Breast epithelium (tissue), 4 donors: ENCODE measurements around the gene PEX10. TPM values are rescaled to one million over a fixed set of nuclear protein-coding genes. Genes with fewer than 3 reads are reported as not detected.

ENCODE experiments used
- DNase-seq, 2 donors: peaks; one replicate each; pipeline ENCODE4 v3.0.0-alpha.2; 2019; ENCODE audit warnings: low spot score in 2 of 2
- H3K27ac ChIP-seq, 2 donors: fragments of 200-600 bp; sonication (generic) in 1 of 2; one replicate each; pipeline ENCODE4 v1.5.1; 2016 to 2019; ENCODE audit warnings: mild to moderate bottlenecking in 1 of 2
- H3K27me3 ChIP-seq, 2 donors: fragments of 200-600 bp; sonication (generic) in 1 of 2; one replicate each; pipeline versions ENCODE4 v1.5.1 to v1.6.0; 2017 to 2019; ENCODE audit warnings: control low read depth in 1 of 2, mild to moderate bottlenecking in 1 of 2
- H3K36me3 ChIP-seq: fragments of 200-600 bp; one replicate; pipeline ENCODE4 v1.5.1; 2019
- H3K4me1 ChIP-seq, 2 donors: fragments of 200-600 bp; sonication (generic); one replicate each; pipeline ENCODE4 v1.5.1; 2016 to 2019; ENCODE audit warnings: control low read depth in 1 of 2
- H3K4me3 ChIP-seq, 3 donors: fragments of 200-600 bp; sonication (generic); 1 replicate in 2 of 3; 2 replicates in 1 of 3; pipeline ENCODE4 v1.5.1; 2016 to 2019; ENCODE audit warnings: mild to moderate bottlenecking in 3 of 3, moderate library complexity in 2 of 3
- H3K9me3 ChIP-seq, 2 donors: fragments of 200-600 bp; sonication (generic) in 1 of 2; one replicate each; pipeline ENCODE4 v1.5.1; 2016 to 2019; ENCODE audit warnings: control low read depth in 1 of 2
- POLR2A ChIP-seq: fragments of 450-650 bp; IDR thresholded peaks from one replicate; pipeline ENCODE4 v1.6.1; 2016; ENCODE audit warnings: antibody characterized with exemption, mild to moderate bottlenecking, moderate library complexity
- POLR2AphosphoS5 ChIP-seq, 3 donors: sonication (generic); formaldehyde crosslinking; IDR thresholded peaks; one replicate each; pipeline ENCODE4 v1.6.1; 2017; ENCODE audit warnings: antibody characterized with exemption in 3 of 3
- intact Hi-C: fragments of 100-400 bp; cut with DNase I; formaldehyde crosslinking; loops from one replicate; pipeline ENCODE4 v1.15.1; 2023; ENCODE audit warnings: low total_unique reads
- total RNA-seq, 3 donors: library from RNA; depleted of rRNA; stranded (reverse); fragments of >200 nt; gene quantifications; one replicate each; pipeline ENCODE4 v1.1.0, GENCODE V29; 2016
- TF ChIP-seq, protein P1 (sequence below), 3 donors: fragments of 450-650 bp; IDR thresholded peaks; one replicate each; pipeline ENCODE4 v1.5.1; 2016 to 2017; ENCODE audit warnings: antibody characterized with exemption in 3 of 3, mild to moderate bottlenecking in 3 of 3, moderate library complexity in 3 of 3

PEX10 gene
- total RNA-seq, 3 donors from 2014 or later, result 23.3 to 37.4 (median 24.1) TPM

- no peak for DNase-seq
- no peaks in the 10 kb centered on the region for H3K27me3 ChIP-seq
- no peak overlapping the region for H3K4me3 ChIP-seq
- H3K9me3 ChIP-seq, result peaks cover 0 to 4% of the 10 kb centered on the region in 2 donors
- H3K27ac ChIP-seq, result no peak overlapping the region
- no peaks in the 10 kb centered on the region for H3K4me1 ChIP-seq
- no peaks in the 10 kb centered on the region for H3K36me3 ChIP-seq
- intact Hi-C loops, result no loop called here
- TF ChIP-seq POLR2A (no peak), POLR2AphosphoS5 (IDR thresholded peaks at IDR 0.05) (no peak)
- TF ChIP-seq, protein P1, sequence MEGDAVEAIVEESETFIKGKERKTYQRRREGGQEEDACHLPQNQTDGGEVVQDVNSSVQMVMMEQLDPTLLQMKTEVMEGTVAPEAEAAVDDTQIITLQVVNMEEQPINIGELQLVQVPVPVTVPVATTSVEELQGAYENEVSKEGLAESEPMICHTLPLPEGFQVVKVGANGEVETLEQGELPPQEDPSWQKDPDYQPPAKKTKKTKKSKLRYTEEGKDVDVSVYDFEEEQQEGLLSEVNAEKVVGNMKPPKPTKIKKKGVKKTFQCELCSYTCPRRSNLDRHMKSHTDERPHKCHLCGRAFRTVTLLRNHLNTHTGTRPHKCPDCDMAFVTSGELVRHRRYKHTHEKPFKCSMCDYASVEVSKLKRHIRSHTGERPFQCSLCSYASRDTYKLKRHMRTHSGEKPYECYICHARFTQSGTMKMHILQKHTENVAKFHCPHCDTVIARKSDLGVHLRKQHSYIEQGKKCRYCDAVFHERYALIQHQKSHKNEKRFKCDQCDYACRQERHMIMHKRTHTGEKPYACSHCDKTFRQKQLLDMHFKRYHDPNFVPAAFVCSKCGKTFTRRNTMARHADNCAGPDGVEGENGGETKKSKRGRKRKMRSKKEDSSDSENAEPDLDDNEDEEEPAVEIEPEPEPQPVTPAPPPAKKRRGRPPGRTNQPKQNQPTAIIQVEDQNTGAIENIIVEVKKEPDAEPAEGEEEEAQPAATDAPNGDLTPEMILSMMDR (IDR thresholded peaks at IDR 0.05), result no peak
Measured at GRCh38 chr1:2363847-2364513, 48.4 kb downstream of the PEX10 start.

DNA sequence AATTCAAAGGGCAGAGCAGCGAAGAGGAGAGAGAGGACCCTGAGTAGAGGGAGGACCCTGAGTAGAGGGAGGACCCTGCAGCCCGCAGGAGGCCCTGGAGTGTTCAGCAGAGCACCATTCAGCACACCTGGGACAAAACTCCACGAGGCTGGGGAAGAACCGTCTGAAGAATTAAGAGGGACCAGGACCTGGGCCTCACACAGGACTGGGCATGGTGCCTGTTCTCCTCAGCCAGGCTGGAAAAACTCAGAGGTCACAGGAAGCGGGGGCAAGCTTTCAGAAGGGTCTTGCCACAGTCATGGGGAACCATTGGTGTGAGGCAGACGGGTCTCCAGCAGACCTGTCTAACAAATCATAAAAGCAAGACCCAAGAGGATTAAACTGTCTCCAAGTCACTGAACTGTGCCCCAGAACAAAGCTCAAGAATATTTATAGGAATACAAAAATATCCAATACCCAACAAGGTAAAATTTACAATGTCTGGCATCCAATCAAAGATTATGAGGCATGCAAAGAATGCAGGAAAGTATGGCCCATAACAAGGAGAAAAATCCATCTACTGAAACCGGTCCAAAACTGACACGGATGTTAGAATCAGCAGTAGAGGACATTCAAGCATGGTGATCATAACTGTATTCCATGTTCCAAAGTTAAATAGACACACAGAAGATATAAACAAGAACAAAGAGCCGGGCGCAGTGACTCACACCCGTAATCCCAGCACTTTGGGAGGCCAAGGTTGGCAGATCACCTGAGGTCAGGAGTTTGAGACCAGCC, 51.6 kb downstream of the PEX10 start:
- TF ChIP-seq POLR2AphosphoS5 (IDR thresholded peaks at IDR 0.05), result no peak
- no peak for TF ChIP-seq POLR2A
- TF ChIP-seq, protein P1 (IDR thresholded peaks at IDR 0.05), result no peak
- Histone ChIP-seq H3K9me3 (peaks cover 0 to 4% of the 10 kb centered on the region in 2 donors), H3K36me3 (no peaks in the 10 kb centered on the region), H3K4me1 (no peaks in the 10 kb centered on the region), H3K27ac (no peak overlapping the region), H3K4me3 (no peak overlapping the region), H3K27me3 (no peaks in the 10 kb centered on the region)
- intact Hi-C loops, result no loop called here
- no peak for DNase-seq

- Histone ChIP-seq H3K4me1 (no peaks in the 10 kb centered on the region), H3K27ac (no peak overlapping the region)
- no peak for DNase-seq
Measured at GRCh38 chr1:2358651-2359640, 53.4 kb downstream of the PEX10 start.

DNA sequence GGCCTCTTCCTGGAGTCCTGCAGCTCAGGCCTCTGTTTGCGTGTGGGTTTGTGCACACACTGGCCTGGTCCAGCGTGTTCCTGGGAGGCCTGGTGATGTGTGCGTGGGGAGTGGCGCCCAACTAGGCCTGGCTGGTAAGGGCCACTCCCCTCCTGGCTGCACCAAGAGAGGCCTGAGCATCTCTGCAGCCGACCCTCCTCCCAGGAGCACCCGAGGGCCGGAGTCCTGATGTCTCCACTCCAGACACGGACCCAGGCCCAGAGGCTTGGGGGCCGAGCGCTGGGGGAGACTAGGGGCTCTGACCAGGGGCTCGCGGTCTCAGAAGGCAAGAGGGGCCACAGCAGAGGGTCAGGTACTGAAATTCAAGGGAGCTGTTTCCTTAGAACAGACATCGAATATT, 54.3 kb downstream of the PEX10 start:
- no peak overlapping the region for H3K27ac ChIP-seq
- H3K4me1 ChIP-seq, result no peaks in the 10 kb centered on the region
- TF ChIP-seq, protein P1 (IDR thresholded peaks at IDR 0.05), result no peak
- TF ChIP-seq POLR2AphosphoS5 (IDR thresholded peaks at IDR 0.05) (no peak), POLR2A (no peak)
- intact Hi-C loops, result no loop called here
- no peaks in the 10 kb centered on the region for H3K9me3 ChIP-seq
- no peaks in the 10 kb centered on the region for H3K36me3 ChIP-seq
- H3K4me3 ChIP-seq, result no peak overlapping the region
- DNase-seq, result no peak
- no peaks in the 10 kb centered on the region for H3K27me3 ChIP-seq

More at GRCh38 chr1:2358651-2359640, 53.4 kb downstream of the PEX10 start:
- Histone ChIP-seq H3K4me3 (no peak overlapping the region), H3K36me3 (no peaks in the 10 kb centered on the region), H3K27me3 (no peaks in the 10 kb centered on the region), H3K9me3 (peaks cover 0 to 2% of the 10 kb centered on the region in 2 donors)
- TF ChIP-seq, protein P1 (IDR thresholded peaks at IDR 0.05), result no peak
- no peak for TF ChIP-seq POLR2A
- TF ChIP-seq POLR2AphosphoS5 (IDR thresholded peaks at IDR 0.05), result no peak
- intact Hi-C loops, result no loop called here
